Urinary bladder (tissue), 4 donors: ENCODE measurements around the gene FANCD2OS. TPM values are rescaled to one million over a fixed set of nuclear protein-coding genes. Genes with fewer than 3 reads are reported as not detected.
A peak's percentile ranks its signal among the peaks of the same experiment; 100 is the strongest.
"Not testable (repeated sequence)": the region's sequence is repeated elsewhere in the genome, so short reads cannot be mapped to it uniquely, and the experiment has no call there.

Experiments used
- DNase-seq: peaks from one replicate; pipeline ENCODE4 v3.0.0-alpha.2; 2015; ENCODE audit errors: extremely low spot score
- H3K27ac ChIP-seq: one replicate; pipeline ENCODE4 v1.5.1; 2013; ENCODE audit warnings: low read depth, mild to moderate bottlenecking, moderate library complexity
- H3K36me3 ChIP-seq: one replicate; pipeline ENCODE4 v1.6.1; 2013; ENCODE audit warnings: mild to moderate bottlenecking, moderate library complexity; ENCODE audit not compliant: insufficient read depth
- H3K4me1 ChIP-seq: one replicate; pipeline ENCODE4 v1.6.1; 2013; ENCODE audit warnings: mild to moderate bottlenecking, moderate library complexity; ENCODE audit not compliant: insufficient read depth
- H3K4me3 ChIP-seq: one replicate; pipeline ENCODE4 v1.5.1; 2013; ENCODE audit warnings: low read depth, low read length
- WGBS: extraction: QIAGEN DNeasy Blood & Tissue Kit; methylation state at CpG from one replicate; pipeline ENCODE4 v1.1.7; 2013; 5-methylcytosine and 5-hydroxymethylcytosine counted together
- polyA plus RNA-seq: library from polyadenylated mRNA; stranded (reverse); fragments of 200-250 nt; gene quantifications from one replicate; pipeline ENCODE4 v1.2.3, GENCODE V29; 2013
- total RNA-seq: library from RNA; depleted of rRNA; stranded (reverse); fragments of >200 nt; gene quantifications from one replicate; pipeline ENCODE4 v1.2.3, GENCODE V29; 2014
- donor health status: healthy with polysubstance abuse.
- donor health status: healthy.

Gene FANCD2OS
- total and polyA plus RNA-seq, 2 donors: not detected

DNA sequence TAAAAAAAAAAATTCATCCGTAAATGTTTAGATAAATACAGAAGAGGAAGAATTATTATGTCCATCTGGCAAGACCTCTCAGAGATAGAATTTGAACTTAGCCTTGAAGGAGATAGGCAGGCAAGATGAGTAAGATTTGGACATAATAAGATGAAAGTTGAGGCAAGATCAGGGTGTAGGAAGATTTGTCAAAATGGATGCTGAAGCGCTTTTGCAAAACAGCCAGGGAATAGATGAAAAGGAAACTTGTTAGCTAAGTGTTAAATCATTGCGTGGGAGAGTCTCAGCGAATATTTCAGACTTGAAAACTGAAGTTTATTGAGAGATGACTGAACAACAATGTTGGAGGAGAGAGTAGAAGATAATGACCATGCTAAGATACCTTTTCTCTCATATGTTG is 14.7 kb upstream of the FANCD2OS start:
- no peak overlapping the region for H3K27ac ChIP-seq
- no peaks in the 10 kb centered on the region for H3K4me1 ChIP-seq
- H3K4me3 ChIP-seq: no peak overlapping the region
- H3K36me3 ChIP-seq: no peaks in the 10 kb centered on the region
- 85% methylated on average over 4 of the region's 4 CpGs for WGBS
- DNase-seq: no peak

- Histone ChIP-seq H3K27ac (no peak overlapping the region), H3K4me1 (no peaks in the 10 kb centered on the region), H3K4me3 (no peak overlapping the region), H3K36me3 (no peaks in the 10 kb centered on the region)
- WGBS: 93% methylated on average over 2 of the region's 2 CpGs
- DNase-seq: no peak
These were observed 13.0 kb upstream of the FANCD2OS start for GRCh38 chr3:10121064-10121463.

GRCh38 chr3:10119376-10119775 is 11.3 kb upstream of the FANCD2OS start:
- Histone ChIP-seq H3K27ac (no peak overlapping the region), H3K4me3 (no peak overlapping the region), H3K4me1 (no peaks in the 10 kb centered on the region), H3K36me3 (no peaks in the 10 kb centered on the region)
- no peak for DNase-seq
- 83% methylated on average over 4 of the region's 4 CpGs for WGBS

DNA sequence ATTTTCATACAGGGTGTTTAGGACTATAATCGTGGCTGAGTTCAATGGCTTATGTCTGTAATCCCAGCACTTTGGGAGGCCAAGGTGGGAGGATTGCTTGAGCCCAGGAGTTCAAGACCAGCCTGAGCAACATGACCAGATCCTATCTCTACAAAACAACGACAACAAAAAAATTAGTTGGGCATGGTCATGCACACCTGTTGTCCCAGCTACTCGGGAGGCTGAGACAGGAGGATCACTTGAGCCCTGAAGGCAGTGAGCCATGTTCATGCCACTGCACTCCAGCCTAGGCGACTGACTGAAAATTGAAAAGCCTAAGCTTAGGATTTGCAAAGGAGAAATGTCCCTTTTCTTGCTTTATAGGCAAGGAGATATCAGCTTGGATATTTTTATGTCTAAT is 8.9 kb upstream of the FANCD2OS start:
- 89% methylated on average over 4 of the region's 4 CpGs for WGBS
- Histone ChIP-seq H3K36me3 (no peaks in the 10 kb centered on the region), H3K4me3 (no peak overlapping the region), H3K4me1 (no peaks in the 10 kb centered on the region), H3K27ac (no peak overlapping the region)
- no peak for DNase-seq

DNA sequence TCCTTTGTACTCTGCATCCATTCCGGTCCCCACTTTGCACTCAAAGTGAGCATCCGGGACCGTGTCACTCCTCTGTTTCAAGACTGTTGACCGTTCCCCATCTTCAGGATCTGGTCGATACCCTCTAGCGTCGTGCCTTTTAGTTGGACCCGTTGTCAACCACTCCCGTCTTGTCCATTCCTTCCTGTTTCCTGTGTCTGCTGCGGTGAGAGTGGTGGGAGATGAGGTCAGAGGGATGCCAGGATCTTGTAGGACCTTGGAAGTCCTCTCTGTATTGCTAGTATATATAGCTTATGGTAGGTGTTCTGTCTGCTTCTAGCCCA is 8.0 kb upstream of the FANCD2OS start:
- Histone ChIP-seq H3K4me3 (peak overlapping the region; percentile 87), H3K36me3 (no peaks in the 10 kb centered on the region), H3K4me1 (no peaks in the 10 kb centered on the region), H3K27ac (no peak overlapping the region)
- DNase-seq: no peak
- under 1% methylated on average over 10 of the region's 10 CpGs for WGBS

GRCh38 chr3:10115326-10116137 is 7.5 kb upstream of the FANCD2OS start, which contains the start of gene BRK1:
Gene BRK1, plus strand, starts transcription at chr3:10115675. Its CDS starts 27 bp downstream, at chr3:10115702.
- DNase-seq: peak; percentile 92
- Histone ChIP-seq H3K4me1 (no peaks in the 10 kb centered on the region), H3K27ac (peak within 1 kb of the TSS; percentile 60), H3K36me3 (no peaks in the 10 kb centered on the region), H3K4me3 (peak within 1 kb of the TSS; percentile 87)
- WGBS: under 1% methylated on average over 54 of the region's 54 CpGs

GRCh38 chr3:10106919-10107318 is 1.1 kb downstream of the FANCD2OS start:
- no peaks in the 10 kb centered on the region for H3K36me3 ChIP-seq
- 89% methylated on average over 2 of the region's 2 CpGs for WGBS
- no peak for DNase-seq
- H3K4me1 ChIP-seq: no peaks in the 10 kb centered on the region
- H3K27ac ChIP-seq: no peak overlapping the region
- H3K4me3 ChIP-seq: no peak overlapping the region

- Histone ChIP-seq H3K4me3 (no peak overlapping the region), H3K27ac (no peak overlapping the region), H3K36me3 (no peaks in the 10 kb centered on the region), H3K4me1 (no peaks in the 10 kb centered on the region)
- DNase-seq: no peak
- WGBS: 97% methylated on average over 5 of the region's 5 CpGs
These were observed 9.0 kb downstream of the FANCD2OS start for GRCh38 chr3:10099041-10099440.

DNA sequence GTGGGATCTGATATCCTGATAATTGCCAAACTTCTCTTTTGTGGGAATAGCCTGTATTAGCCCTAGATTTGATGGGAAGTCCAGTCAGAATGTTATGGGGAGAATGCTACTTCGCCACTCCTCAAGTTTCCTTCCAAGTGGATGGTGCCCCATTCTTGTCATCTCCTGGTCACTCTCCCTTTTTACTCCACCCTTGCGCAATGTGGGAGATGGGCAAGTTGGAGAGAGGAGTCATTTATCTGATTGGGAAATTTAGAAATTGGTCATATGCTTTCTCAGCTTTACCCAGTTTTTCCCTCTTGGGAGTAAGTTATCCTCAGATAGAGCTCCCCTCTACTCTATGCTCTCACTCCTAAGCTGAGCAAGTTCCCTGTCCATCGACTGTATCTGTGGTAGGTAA is 14.4 kb downstream of the FANCD2OS start:
- Histone ChIP-seq H3K36me3 (peaks cover 1% of the 10 kb centered on the region), H3K27ac (no peak overlapping the region), H3K4me3 (no peak overlapping the region), H3K4me1 (no peaks in the 10 kb centered on the region)
- DNase-seq: no peak
- 99% methylated on average over 3 of the region's 3 CpGs for WGBS

GRCh38 chr3:10091387-10091786 is 16.7 kb downstream of the FANCD2OS start:
- not testable (repeated sequence) for H3K4me1 ChIP-seq, DNase-seq, H3K27ac ChIP-seq, H3K4me3 ChIP-seq, H3K36me3 ChIP-seq
- 67% methylated on average over 2 of the region's 2 CpGs for WGBS

DNA sequence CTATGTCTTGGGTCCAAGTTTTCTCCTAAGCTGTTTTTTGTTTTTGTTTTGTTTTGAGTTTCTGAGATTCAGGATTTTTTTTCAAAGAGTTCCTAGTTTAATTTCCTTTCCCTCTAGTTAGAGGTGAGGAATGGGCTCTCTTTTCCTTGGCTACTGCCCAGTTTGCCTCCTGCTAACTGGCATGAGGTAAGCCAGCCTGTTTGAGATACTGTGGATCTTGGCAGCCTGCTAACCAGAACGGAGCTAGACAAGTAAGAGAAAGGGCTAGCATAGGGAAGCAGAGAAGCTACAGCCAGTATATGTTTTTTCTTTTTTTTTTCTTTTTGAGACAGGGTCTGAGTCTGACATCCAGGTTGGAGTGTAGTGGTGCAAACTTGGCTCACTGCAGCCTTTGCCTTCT is 17.3 kb downstream of the FANCD2OS start:
- not testable (repeated sequence) for H3K4me3 ChIP-seq, H3K36me3 ChIP-seq, H3K27ac ChIP-seq, H3K4me1 ChIP-seq, DNase-seq
- WGBS: 86% methylated on average over 1 of the region's 1 CpG

DNA sequence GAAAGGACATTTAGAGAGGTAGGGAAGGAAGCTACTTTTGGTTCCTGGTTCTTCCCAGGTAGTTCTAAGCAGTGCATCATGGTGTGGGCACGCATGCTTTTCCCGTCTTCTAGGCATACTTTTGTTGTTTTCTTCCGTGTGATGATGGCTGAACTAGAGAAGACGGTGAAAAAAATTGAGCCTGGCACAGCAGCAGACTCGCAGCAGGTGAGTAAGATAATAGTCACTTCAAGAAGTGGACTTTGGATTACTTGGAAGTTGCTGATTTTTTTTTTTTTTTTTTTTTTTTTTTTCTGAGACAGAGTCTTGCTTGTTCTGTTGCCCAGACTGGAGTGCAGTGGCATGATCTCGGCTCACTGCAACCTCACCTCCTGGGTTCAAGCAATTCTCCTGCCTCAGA is 17.9 kb downstream of the FANCD2OS start:
- DNase-seq: no peak
- H3K27ac ChIP-seq: no peak overlapping the region
- no peaks in the 10 kb centered on the region for H3K4me1 ChIP-seq
- H3K4me3 ChIP-seq: no peak overlapping the region
- H3K36me3 ChIP-seq: peaks cover 1% of the 10 kb centered on the region
- WGBS: 97% methylated on average over 6 of the region's 6 CpGs

DNA sequence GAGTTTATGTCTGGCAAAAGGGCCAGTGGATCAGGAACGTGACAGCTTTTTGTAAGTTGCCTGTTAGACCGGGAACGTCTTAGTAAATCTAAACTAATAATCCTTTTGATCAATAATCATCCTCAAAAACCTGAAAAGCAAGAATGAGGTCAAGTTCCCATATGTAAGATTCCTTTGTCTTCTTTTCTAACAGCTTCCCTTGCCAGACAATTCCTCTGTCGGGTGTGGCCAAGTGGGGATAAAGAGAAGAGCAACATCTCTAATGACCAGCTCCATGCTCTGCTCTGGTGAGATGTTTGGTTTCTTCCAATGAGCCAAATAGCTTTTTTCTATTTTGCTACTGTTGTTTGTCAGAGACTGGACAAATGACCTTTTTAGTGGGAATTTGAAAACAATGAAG is 19.8 kb downstream of the FANCD2OS start:
- DNase-seq: no peak
- 90% methylated on average over 4 of the region's 4 CpGs for WGBS
- Histone ChIP-seq H3K4me1 (no peaks in the 10 kb centered on the region), H3K27ac (no peak overlapping the region), H3K4me3 (no peak overlapping the region), H3K36me3 (peaks cover 1% of the 10 kb centered on the region)

DNA sequence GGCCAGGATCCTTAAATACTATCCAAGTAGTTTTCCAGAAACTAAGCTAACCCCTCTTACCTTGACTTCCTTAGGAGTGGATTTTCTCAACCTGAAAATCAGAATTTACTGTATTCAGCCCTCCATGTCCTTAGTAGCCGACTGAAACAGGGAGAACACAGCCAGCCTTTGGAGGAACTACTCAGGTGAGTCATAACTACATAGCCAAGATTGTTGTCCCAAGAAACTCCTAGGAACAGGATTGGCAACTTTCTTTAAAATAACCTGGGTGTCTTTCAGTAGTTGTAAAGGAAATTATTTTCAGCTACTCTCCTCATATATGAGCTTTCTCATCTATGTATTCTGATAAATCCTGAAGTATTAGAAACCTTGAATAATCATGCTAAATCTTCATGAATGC is 22.3 kb downstream of the FANCD2OS start:
- 88% methylated on average over 1 of the region's 1 CpG for WGBS
- no peaks in the 10 kb centered on the region for H3K36me3 ChIP-seq
- no peaks in the 10 kb centered on the region for H3K4me1 ChIP-seq
- H3K27ac ChIP-seq: no peak overlapping the region
- DNase-seq: no peak
- H3K4me3 ChIP-seq: no peak overlapping the region

- no peaks in the 10 kb centered on the region for H3K36me3 ChIP-seq
- no peak for DNase-seq
- WGBS: 90% methylated on average over 4 of the region's 4 CpGs
- H3K4me3 ChIP-seq: no peak overlapping the region
- no peak overlapping the region for H3K27ac ChIP-seq
- no peaks in the 10 kb centered on the region for H3K4me1 ChIP-seq
These were observed 26.2 kb downstream of the FANCD2OS start for GRCh38 chr3:10081871-10082270.
